GM23338 (cell line): ENCODE results near the gene IL13. TPM values are rescaled to one million over a fixed set of nuclear protein-coding genes. Genes with fewer than 3 reads are reported as not detected.

ENCODE experiments used
- ATAC-seq: fragments of 200-7000 bp; cut with Tn5 transposase; 3 replicates; pipeline ENCODE4 v1.9.1; 2020
- DNase-seq: peaks from one replicate; pipeline ENCODE4 v3.0.0-alpha.2; 2015; ENCODE audit warnings: low spot score
- H2AFZ ChIP-seq: fragments of 200-600 bp; sonication (generic); 2 replicates; pipeline ENCODE4 v1.8.0; 2016; ENCODE audit warnings: antibody characterized with exemption, mild to moderate bottlenecking, moderate library complexity
- H3F3A ChIP-seq: fragments of 200-600 bp; sonication (generic); replicated peaks from 2 replicates; pipeline ENCODE4 v1.8.0; 2017; ENCODE audit warnings: antibody characterized with exemption, mixed run types, low read depth
- H3K27ac ChIP-seq: fragments of 200-600 bp; sonication (generic); 2 replicates; pipeline ENCODE4 v1.6.1; 2016; ENCODE audit warnings: low read depth
- H3K27me3 ChIP-seq: fragments of 200-600 bp; sonication (generic); 2 replicates; pipeline ENCODE4 v1.8.0; 2016; ENCODE audit warnings: mild to moderate bottlenecking, mixed run types, moderate library complexity; ENCODE audit not compliant: insufficient read depth
- H3K36me3 ChIP-seq: fragments of 200-600 bp; sonication (generic); 2 replicates; pipeline ENCODE4 v1.8.0; 2016; ENCODE audit warnings: mild to moderate bottlenecking; ENCODE audit not compliant: insufficient read depth
- H3K4me1 ChIP-seq: fragments of 200-600 bp; sonication (generic); 2 replicates; pipeline ENCODE4 v1.8.0; 2016; ENCODE audit warnings: mild to moderate bottlenecking, moderate library complexity; ENCODE audit not compliant: insufficient read depth
- H3K4me2 ChIP-seq: fragments of 200-600 bp; sonication (generic); 2 replicates; pipeline ENCODE4 v1.7.1; 2017; ENCODE audit warnings: mixed run types
- H3K4me3 ChIP-seq: fragments of 200-600 bp; sonication (generic); 2 replicates; pipeline ENCODE4 v1.6.1; 2016; ENCODE audit warnings: mixed run types
- H3K79me2 ChIP-seq: fragments of 200-600 bp; sonication (generic); replicated peaks from 2 replicates; pipeline ENCODE4 v1.8.0; 2017; ENCODE audit warnings: mild to moderate bottlenecking; ENCODE audit not compliant: insufficient read depth
- H3K9me2 ChIP-seq: fragments of 200-600 bp; sonication (generic); 2 replicates; pipeline ENCODE4 v1.8.0; 2017; ENCODE audit not compliant: insufficient read depth
- H4K20me1 ChIP-seq: fragments of 200-600 bp; sonication (generic); replicated peaks from 2 replicates; pipeline ENCODE4 v1.8.0; 2017; ENCODE audit warnings: mild to moderate bottlenecking; ENCODE audit not compliant: insufficient read depth
- H3K27ac Mint-ChIP-seq: 2 replicates; pipeline ENCODE4 v1.8.0; 2020; ENCODE audit warnings: inconsistent platforms, mild to moderate bottlenecking, moderate library complexity, mixed read lengths
- H3K27me3 Mint-ChIP-seq: 3 replicates; pipeline ENCODE4 v1.8.0; 2022; ENCODE audit warnings: low read depth, mild to moderate bottlenecking, moderate library complexity, mixed read lengths, inconsistent platforms; ENCODE audit not compliant: insufficient read depth, poor library complexity
- H3K36me3 Mint-ChIP-seq: 3 replicates; pipeline ENCODE4 v1.8.0; 2021; ENCODE audit warnings: low read depth, mild to moderate bottlenecking, inconsistent platforms, moderate library complexity, mixed read lengths
- H3K4me1 Mint-ChIP-seq: 3 replicates; pipeline ENCODE4 v1.8.0; 2020; ENCODE audit warnings: mild to moderate bottlenecking, inconsistent platforms, mixed read lengths
- H3K4me3 Mint-ChIP-seq: 3 replicates; pipeline ENCODE4 v1.8.0; 2021; ENCODE audit warnings: moderate library complexity, mild to moderate bottlenecking, inconsistent platforms, mixed read lengths
- H3K9me3 Mint-ChIP-seq: 3 replicates; pipeline ENCODE4 v1.8.0; 2020; ENCODE audit warnings: moderate library complexity, mild to moderate bottlenecking, inconsistent platforms, mixed read lengths
- CREB1 ChIP-seq: fragments of 250-450 bp; sonication (Bioruptor Pico); IDR thresholded peaks from 2 replicates; pipeline ENCODE4 v1.5.0; 2020; ENCODE audit warnings: low read depth, mild to moderate bottlenecking, moderate library complexity
- CTCF ChIP-seq, 2 experiments: fragments of 200-600 bp in 1 of 2; sonication (generic) in 1 of 2; conservative IDR thresholded peaks; 2 replicates each; pipeline versions ENCODE4 v1.5.1 to v1.6.1; 2016 to 2017; ENCODE audit warnings: antibody characterized with exemption in 2 of 2, low read depth in 2 of 2, mild to moderate bottlenecking in 2 of 2, moderate library complexity in 1 of 2
- ETS1 ChIP-seq: IDR thresholded peaks from 2 replicates; pipeline ENCODE4 v1.6.1; 2016; ENCODE audit warnings: antibody characterized with exemption
- EZH2 ChIP-seq: fragments of 200-600 bp; sonication (generic); IDR thresholded peaks from one replicate; pipeline ENCODE4 v1.8.0; 2017; ENCODE audit warnings: antibody characterized with exemption, mild to moderate bottlenecking, low read depth; ENCODE audit not compliant: unreplicated experiment
- EZH2phosphoT487 ChIP-seq: fragments of 200-600 bp; sonication (generic); IDR thresholded peaks from one replicate; pipeline ENCODE4 v1.8.1; 2018; ENCODE audit warnings: antibody characterized with exemption; ENCODE audit not compliant: unreplicated experiment
- JUNB ChIP-seq: IDR thresholded peaks from one replicate; pipeline ENCODE4 v1.6.1; 2016; ENCODE audit warnings: antibody characterized with exemption; ENCODE audit not compliant: unreplicated experiment
- NANOG ChIP-seq: IDR thresholded peaks from 2 replicates; pipeline ENCODE4 v1.6.1; 2016; ENCODE audit warnings: antibody characterized with exemption, borderline replicate concordance
- POLR2AphosphoS5 ChIP-seq: IDR thresholded peaks from 2 replicates; pipeline ENCODE4 v1.6.1; 2016; ENCODE audit warnings: antibody characterized with exemption, low read depth
- REST ChIP-seq: IDR thresholded peaks from one replicate; pipeline ENCODE4 v1.6.1; 2018; ENCODE audit warnings: antibody characterized with exemption; ENCODE audit not compliant: unreplicated experiment
- STAT1 ChIP-seq: IDR thresholded peaks from one replicate; pipeline ENCODE4 v1.6.1; 2016; ENCODE audit warnings: antibody characterized with exemption; ENCODE audit not compliant: unreplicated experiment
- ZNF114 ChIP-seq: fragments of 250-450 bp; sonication (Bioruptor Pico); IDR thresholded peaks from 2 replicates; pipeline ENCODE4 v1.5.0; 2020; ENCODE audit warnings: mild to moderate bottlenecking, moderate library complexity
- ZNF331 ChIP-seq: fragments of 250-450 bp; sonication (Bioruptor Pico); IDR thresholded peaks from 2 replicates; pipeline ENCODE4 v1.5.0; 2020; ENCODE audit warnings: low read depth, mild to moderate bottlenecking, moderate library complexity
- ZNF462 ChIP-seq: fragments of 250-450 bp; sonication (Bioruptor Pico); IDR thresholded peaks from 2 replicates; pipeline ENCODE4 v1.5.0; 2020; ENCODE audit warnings: mild to moderate bottlenecking, moderate library complexity
- polyA plus RNA-seq: library from polyadenylated mRNA; unstranded; fragments of >200 nt; fragmentation: Nextera tagmentation; extraction: Ambion mirVana; gene quantifications from 2 replicates; pipeline ENCODE4 v1.2.1, GENCODE V29; 2016
- total RNA-seq: library from RNA; depleted of rRNA; stranded (reverse); fragments of >200 nt; shearing (Covaris generic); gene quantifications from 2 replicates; pipeline ENCODE4 v1.2.3, GENCODE V29; 2014

The IL13 gene
- total and polyA plus RNA-seq, 2 experiments from 2014 or later, result not detected

GRCh38 chr5:132668706-132669454 is 10.9 kb downstream of the IL13 start:
- H3K9me3 Mint-ChIP-seq, result no peaks in the 10 kb centered on the region; the same call in 2 of the 3 replicates
- no peaks in the 10 kb centered on the region for H3K27me3 ChIP-seq
- H3K27ac ChIP-seq, result no peak overlapping the region
- peaks cover 20% of the 10 kb centered on the region for H3K27me3 Mint-ChIP-seq
- H3K36me3 Mint-ChIP-seq, result no peaks in the 10 kb centered on the region; the same call in 2 of the 3 replicates
- no peak for ATAC-seq
- H3K4me2 ChIP-seq, result no peak overlapping the region
- H3K36me3 ChIP-seq, result no peaks in the 10 kb centered on the region
- peaks cover 9% of the 10 kb centered on the region for H3K4me1 Mint-ChIP-seq
- TF ChIP-seq ETS1 (no peak), CREB1 (CRISPR knock-in tag) (no peak), REST (no peak), NANOG (no peak), ZNF331 (CRISPR knock-in tag) (no peak), ZNF114 (CRISPR knock-in tag) (no peak), ZNF462 (CRISPR knock-in tag) (no peak), CTCF (conservative IDR thresholded peaks at IDR 0.05; ENCODE audit: low read depth in 2 of 2) (no peak), JUNB (no peak), POLR2AphosphoS5 (no peak), STAT1 (no peak), EZH2phosphoT487 (no peak), EZH2 (no peak)
- H3K4me1 ChIP-seq, result no peaks in the 10 kb centered on the region
- H4K20me1 ChIP-seq, result no peaks in the 10 kb centered on the region
- H3K4me3 Mint-ChIP-seq, result no peak overlapping the region
- no peak overlapping the region for H3K27ac Mint-ChIP-seq
- no peak overlapping the region for H3K4me3 ChIP-seq
- no peak for DNase-seq
- no peaks in the 10 kb centered on the region for H3K79me2 ChIP-seq
- no peaks in the 10 kb centered on the region for H3F3A ChIP-seq
- peak overlapping the region; percentile 56; the same call in 1 of the 2 replicates for H2AFZ ChIP-seq
- H3K9me2 ChIP-seq, result peaks cover 2% of the 10 kb centered on the region; the same call in 1 of the 2 replicates
